Smooth muscle cell of the pulmonary artery (primary cell): ENCODE results near the gene CPHXL2. TPM values are rescaled to one million over a fixed set of nuclear protein-coding genes. Genes with fewer than 3 reads are reported as not detected.

ENCODE experiments used
- total RNA-seq: library from RNA; depleted of rRNA; stranded (reverse); fragments of >200 nt; gene quantifications from 2 replicates; pipeline ENCODE4 v1.2.3, GENCODE V29; 2014

CPHXL2 gene
- not detected in 2 replicates for total RNA-seq

DNA sequence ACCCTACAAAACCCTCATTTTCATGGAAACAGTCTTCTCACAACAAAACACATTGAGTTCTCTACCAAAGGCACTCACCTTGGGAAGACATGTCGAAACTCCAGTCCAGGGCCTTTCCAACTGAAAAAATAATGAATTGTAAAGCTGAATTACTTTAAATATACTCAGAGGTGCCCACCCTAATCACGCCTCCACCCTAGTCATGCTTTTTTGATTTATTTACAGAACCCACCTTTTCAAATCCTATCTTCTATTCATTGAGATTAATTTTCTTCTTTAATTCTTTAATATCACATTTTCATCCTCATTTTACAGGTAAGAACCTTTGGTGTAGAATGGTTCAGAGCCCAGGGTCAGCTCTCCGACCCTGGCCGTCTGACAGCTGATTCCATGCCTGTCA, at the start of gene CPHXL2:
CPHXL2 (minus strand) TSS at position 101 of the 400 bp plus-strand sequence; CDS start at position 91, 10 bp downstream.

DNA sequence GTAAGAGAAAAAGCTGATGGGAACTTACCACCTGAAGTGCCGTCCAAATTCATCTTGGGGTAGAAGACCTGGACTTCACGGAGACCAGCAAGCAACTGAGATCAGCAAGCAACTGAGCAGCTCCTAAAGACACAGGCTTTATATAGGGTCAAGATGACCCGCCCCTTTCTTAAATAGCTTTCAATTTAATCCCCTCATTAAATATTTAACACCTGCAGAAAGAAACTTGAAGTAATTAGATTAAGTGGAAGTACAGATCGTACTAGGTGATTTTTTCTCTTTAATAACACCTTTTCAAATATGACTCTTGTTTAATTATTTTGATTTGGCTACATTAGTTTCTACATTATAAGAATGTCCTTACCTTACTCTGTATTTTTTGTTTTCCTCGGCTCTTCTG, 49.6 kb upstream of the CPHXL2 start, which contains the start of gene CPHXL:
CPHXL (minus strand) TSS at position 101 of the 400 bp plus-strand sequence; CDS start at position 53, 48 bp downstream.

DNA sequence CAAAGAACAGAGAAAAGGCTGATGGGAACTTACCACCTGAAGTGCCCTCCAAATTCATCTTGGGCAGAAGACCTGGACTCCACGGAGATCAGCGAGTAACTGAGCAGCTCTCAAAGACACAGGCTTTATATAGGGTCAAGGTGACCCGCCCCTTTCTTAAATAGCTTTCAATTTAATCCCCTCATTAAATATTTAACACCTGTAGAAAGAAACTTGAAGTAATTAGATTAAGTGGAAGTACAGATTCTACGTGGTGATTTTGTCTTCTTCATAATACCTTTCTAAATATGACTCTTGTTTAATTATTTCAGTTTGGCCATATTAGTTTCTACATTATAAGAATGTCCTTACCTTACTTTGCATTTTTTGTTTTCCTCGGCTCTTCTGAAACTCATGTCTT, 24.6 kb upstream of the CPHXL2 start, which contains the start of gene DUXB:
DUXB (minus strand) TSS at position 101 of the 400 bp plus-strand sequence; CDS start at position 58, 43 bp downstream.

DNA sequence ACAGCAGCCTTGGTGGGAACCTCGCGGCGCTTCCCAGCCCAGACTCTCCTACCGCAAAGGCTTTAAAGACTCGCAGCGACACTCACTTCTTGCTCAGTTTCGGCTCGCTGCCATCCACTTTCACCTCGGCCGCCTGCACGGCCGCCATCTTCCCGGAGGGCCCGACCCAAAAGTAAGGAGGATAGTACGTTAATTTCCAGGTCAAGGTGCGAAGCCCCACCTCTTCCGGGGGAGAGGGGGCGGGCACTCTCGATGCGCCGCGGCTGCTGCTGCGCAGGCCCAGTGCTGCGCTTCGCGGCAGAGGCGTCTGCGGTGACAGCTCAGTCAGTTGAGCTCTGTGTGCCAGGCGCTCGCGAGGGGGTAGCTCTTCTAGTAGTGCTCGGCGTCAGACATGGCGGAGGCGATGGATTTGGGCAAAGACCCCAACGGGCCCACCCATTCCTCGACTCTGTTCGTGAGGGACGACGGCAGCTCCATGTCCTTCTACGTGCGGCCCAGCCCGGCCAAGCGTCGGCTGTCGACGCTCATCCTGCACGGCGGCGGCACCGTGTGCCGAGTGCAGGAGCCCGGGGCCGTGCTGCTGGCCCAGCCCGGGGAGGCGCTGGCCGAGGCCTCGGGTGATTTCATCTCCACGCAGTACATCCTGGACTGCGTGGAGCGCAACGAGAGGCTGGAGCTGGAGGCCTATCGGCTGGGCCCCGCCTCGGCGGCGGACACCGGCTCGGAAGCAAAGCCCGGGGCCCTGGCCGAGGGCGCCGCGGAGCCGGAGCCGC, 29.1 kb downstream of the CPHXL2 start, which contains the start of the genes KARS1 and TERF2IP:
KARS1 (minus strand) TSS at position 174 of the 773 bp plus-strand sequence; CDS start at position 148, 26 bp downstream.
TERF2IP (plus strand) TSS at position 282 of the 773 bp plus-strand sequence; CDS start at position 392, 110 bp downstream.

DNA sequence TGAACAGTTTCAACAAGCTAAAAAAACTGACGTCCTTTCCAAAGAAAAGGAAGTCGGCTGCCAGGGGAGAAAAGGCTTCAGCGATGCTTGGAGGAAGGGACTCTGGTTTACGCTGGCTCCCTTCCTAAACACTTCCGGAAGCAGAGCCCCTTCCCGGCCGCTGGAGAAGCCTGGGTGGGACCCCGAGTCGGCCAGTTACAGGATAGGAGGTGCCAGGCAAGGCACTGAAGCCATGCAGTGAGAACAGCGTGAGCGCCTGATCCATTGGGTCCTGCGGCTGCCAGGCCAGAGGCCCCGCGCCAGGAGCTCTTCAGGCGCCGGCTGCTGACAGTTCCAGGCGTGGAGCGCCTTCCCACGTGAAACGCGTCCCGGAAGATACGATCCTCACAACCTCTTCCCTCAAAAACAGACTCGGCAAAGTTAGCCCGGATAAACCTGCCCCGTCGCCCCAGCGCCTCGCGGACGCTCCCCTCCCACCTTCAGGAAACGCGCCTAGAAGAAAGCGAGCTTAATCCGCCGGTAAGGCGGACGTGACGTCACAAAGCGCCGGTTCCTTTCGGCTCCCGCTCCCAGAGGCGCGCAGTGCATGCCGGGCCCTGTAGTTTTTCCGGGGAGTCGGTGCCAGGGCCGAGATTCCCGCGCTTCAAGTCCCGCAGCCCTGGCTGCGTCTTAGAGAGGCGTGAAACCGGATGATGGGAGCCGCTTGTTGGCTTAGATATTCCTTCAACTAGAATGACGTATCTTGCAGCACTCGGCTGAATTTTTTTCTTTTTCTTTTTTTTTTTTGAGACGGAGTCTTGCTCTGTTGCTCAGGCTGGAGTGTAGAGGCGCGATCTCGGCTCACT, 53.8 kb downstream of the CPHXL2 start, which contains the start of gene ADAT1:
ADAT1 (minus strand) TSS at position 521 of the 845 bp plus-strand sequence. CDS start 2,482 bp downstream, outside the sequence.

Other genes starting within 250 kb of the CPHXL2 start
- gene CFDP1, start 243.5 kb downstream of the CPHXL2 start, total RNA-seq = 36.0 and 39.9 TPM in 2 replicates
- 17.9 and 20.2 TPM in 2 replicates for gene TMEM170A, start 212.3 kb downstream of the CPHXL2 start, total RNA-seq
- 0.83 and 2.1 TPM in 2 replicates for gene CHST6, start 181.6 kb downstream of the CPHXL2 start, total RNA-seq
- gene CHST5, start 140.9 kb downstream of the CPHXL2 start, total RNA-seq = 0.03 TPM in 1 of 2 replicates, not detected in the other
- gene TMEM231, start 120.8 kb downstream of the CPHXL2 start, total RNA-seq = 21.8 and 36.3 TPM in 2 replicates
- gene GABARAPL2, start 110.6 kb downstream of the CPHXL2 start, total RNA-seq = 40.5 and 51.2 TPM in 2 replicates
- gene ADAT1, start 53.7 kb downstream of the CPHXL2 start, total RNA-seq = 41.9 and 52.9 TPM in 2 replicates
- gene KARS1, start 29.3 kb downstream of the CPHXL2 start, total RNA-seq = 97.0 and 113 TPM in 2 replicates
- gene TERF2IP, start 29.2 kb downstream of the CPHXL2 start, total RNA-seq = 39.6 and 45.1 TPM in 2 replicates
- gene DUXB, start 24.5 kb upstream of the CPHXL2 start, total RNA-seq = not detected in 2 replicates
- gene CPHXL, start 49.5 kb upstream of the CPHXL2 start, total RNA-seq = not detected in 2 replicates